HEK293 (cell line): ENCODE data around the gene ZNF680.

Experiments used
- CTCF ChIA-PET: fragments of 350-600 bp; formaldehyde crosslinking; extraction: SDS; loops from one replicate; lab custom pipeline; 2021; ENCODE audit warnings: antibody characterized with exemption; lab: Yijun Ruan, JAX
- POLR2A ChIA-PET: fragments of 300-600 bp; formaldehyde crosslinking; extraction: SDS; loops from one replicate; lab custom pipeline; 2020; ENCODE audit warnings: antibody characterized with exemption, inconsistent platforms; lab: Yijun Ruan, JAX
- H3K27ac ChIP-seq: fragments of 200-500 bp; sonication (Bioruptor generic); 2 replicates; pipeline ENCODE4 v1.5.1; 2014; ENCODE audit warnings: low read depth, low read length, control low read depth, inconsistent platforms; ENCODE audit errors: extremely low read depth
- H3K36me3 ChIP-seq, 2 experiments: fragments of 200-500 bp in 1 of 2; sonication (Bioruptor generic) in 1 of 2; 1 replicate in 1 of 2; 2 replicates in 1 of 2; pipeline ENCODE4 v1.5.1; 2014 to 2017; ENCODE audit warnings: inconsistent platforms in 2 of 2, low read length in 2 of 2; ENCODE audit not compliant: control insufficient read depth in 2 of 2, insufficient read depth in 1 of 2
- H3K4me1 ChIP-seq: fragments of 200-500 bp; sonication (Bioruptor generic); 2 replicates; pipeline ENCODE4 v1.5.1; 2014; ENCODE audit warnings: mild to moderate bottlenecking, low read length, inconsistent platforms; ENCODE audit not compliant: control insufficient read depth, insufficient read depth
- H3K4me3 ChIP-seq: 2 replicates; pipeline ENCODE4 v1.5.1; 2011; ENCODE audit warnings: low read depth, mild to moderate bottlenecking, control low read depth, low read length, moderate library complexity
- H3K9me3 ChIP-seq: fragments of 200-500 bp; sonication (Bioruptor generic); 2 replicates; pipeline ENCODE4 v1.5.1; 2014; ENCODE audit warnings: low read depth, low read length, inconsistent platforms; ENCODE audit not compliant: control insufficient read depth, insufficient read depth
- BCL11A ChIP-seq: fragments of 450-650 bp; formaldehyde crosslinking; IDR thresholded peaks from 2 replicates; pipeline ENCODE4 v1.5.1; 2016; ENCODE audit warnings: low read depth, missing biosample characterization, missing genetic modification characterization
- KLF10 ChIP-seq: fragments of 450-650 bp; IDR thresholded peaks from 2 replicates; pipeline ENCODE4 v1.5.1; 2018; ENCODE audit warnings: missing biosample characterization, mild to moderate bottlenecking, missing genetic modification characterization
- RBAK ChIP-seq: fragments of 450-650 bp; formaldehyde crosslinking; IDR thresholded peaks from 2 replicates; pipeline ENCODE4 v1.5.1; 2016; ENCODE audit warnings: missing biosample characterization, missing genetic modification characterization
- SCRT1 ChIP-seq: fragments of 450-650 bp; formaldehyde crosslinking; IDR thresholded peaks from 2 replicates; pipeline ENCODE4 v1.5.1; 2016; ENCODE audit warnings: missing biosample characterization, missing genetic modification characterization, borderline replicate concordance
- SP7 ChIP-seq: fragments of 450-650 bp; formaldehyde crosslinking; IDR thresholded peaks from 2 replicates; pipeline ENCODE4 v1.5.1; 2016; ENCODE audit warnings: missing biosample characterization, missing genetic modification characterization
- TCF7L2 ChIP-seq: IDR thresholded peaks from 2 replicates; pipeline ENCODE4 v1.6.1; 2011; ENCODE audit warnings: low read depth, mild to moderate bottlenecking, inconsistent platforms, low read length, moderate library complexity, borderline replicate concordance
- YY1 ChIP-seq: fragments of 450-650 bp; formaldehyde crosslinking; IDR thresholded peaks from 2 replicates; pipeline ENCODE4 v1.5.1; 2018; ENCODE audit warnings: missing biosample characterization, missing genetic modification characterization
- YY2 ChIP-seq: fragments of 450-650 bp; formaldehyde crosslinking; IDR thresholded peaks from 2 replicates; pipeline ENCODE4 v1.5.1; 2016; ENCODE audit warnings: missing biosample characterization, missing genetic modification characterization
- ZBTB1 ChIP-seq: fragments of 450-650 bp; formaldehyde crosslinking; IDR thresholded peaks from 2 replicates; pipeline ENCODE4 v1.5.1; 2016; ENCODE audit warnings: missing biosample characterization, missing genetic modification characterization
- ZBTB17 ChIP-seq: fragments of 450-650 bp; formaldehyde crosslinking; IDR thresholded peaks from 2 replicates; pipeline ENCODE4 v1.5.1; 2016; ENCODE audit warnings: missing biosample characterization, missing genetic modification characterization
- ZFHX2 ChIP-seq: fragments of 450-650 bp; formaldehyde crosslinking; conservative IDR thresholded peaks from 2 replicates; pipeline ENCODE4 v1.5.1; 2016; ENCODE audit warnings: missing biosample characterization, missing genetic modification characterization
- ZNF114 ChIP-seq: fragments of 450-650 bp; formaldehyde crosslinking; IDR thresholded peaks from 2 replicates; pipeline ENCODE4 v1.5.0; 2017; ENCODE audit warnings: missing biosample characterization, missing genetic modification characterization
- ZNF132 ChIP-seq: fragments of 450-650 bp; formaldehyde crosslinking; IDR thresholded peaks from 2 replicates; pipeline ENCODE4 v1.5.1; 2017; ENCODE audit warnings: missing biosample characterization, missing genetic modification characterization, borderline replicate concordance
- ZNF211 ChIP-seq: fragments of 450-650 bp; formaldehyde crosslinking; IDR thresholded peaks from 2 replicates; pipeline ENCODE4 v1.5.1; 2016; ENCODE audit warnings: low read depth, missing biosample characterization, missing genetic modification characterization
- ZNF223 ChIP-seq: fragments of 450-650 bp; formaldehyde crosslinking; IDR thresholded peaks from 2 replicates; pipeline ENCODE4 v1.5.1; 2016; ENCODE audit warnings: missing biosample characterization, missing genetic modification characterization
- ZNF335 ChIP-seq: fragments of 450-650 bp; formaldehyde crosslinking; conservative IDR thresholded peaks from 2 replicates; pipeline ENCODE4 v1.5.1; 2016; ENCODE audit warnings: missing biosample characterization, missing genetic modification characterization
- ZNF350 ChIP-seq: fragments of 450-650 bp; formaldehyde crosslinking; IDR thresholded peaks from 2 replicates; pipeline ENCODE4 v1.5.0; 2017; ENCODE audit warnings: missing biosample characterization, mild to moderate bottlenecking, missing genetic modification characterization
- ZNF433 ChIP-seq: fragments of 450-650 bp; formaldehyde crosslinking; IDR thresholded peaks from 2 replicates; pipeline ENCODE4 v1.5.1; 2016; ENCODE audit warnings: missing biosample characterization, missing genetic modification characterization, low read depth
- ZNF549 ChIP-seq: fragments of 450-650 bp; IDR thresholded peaks from 2 replicates; pipeline ENCODE4 v1.5.1; 2018; ENCODE audit warnings: missing biosample characterization, missing genetic modification characterization, mild to moderate bottlenecking, inconsistent platforms, moderate library complexity
- ZNF555 ChIP-seq: fragments of 450-650 bp; formaldehyde crosslinking; conservative IDR thresholded peaks from 2 replicates; pipeline ENCODE4 v1.5.1; 2017; ENCODE audit warnings: missing biosample characterization, mild to moderate bottlenecking, missing genetic modification characterization, inconsistent platforms
- ZNF558 ChIP-seq: fragments of 450-650 bp; formaldehyde crosslinking; IDR thresholded peaks from 2 replicates; pipeline ENCODE4 v1.5.1; 2016; ENCODE audit warnings: missing biosample characterization, missing genetic modification characterization
- ZNF561 ChIP-seq: fragments of 450-650 bp; IDR thresholded peaks from 2 replicates; pipeline ENCODE4 v1.5.1; 2018; ENCODE audit warnings: missing biosample characterization, missing genetic modification characterization, borderline replicate concordance
- ZNF791 ChIP-seq: fragments of 450-650 bp; formaldehyde crosslinking; IDR thresholded peaks from 2 replicates; pipeline ENCODE4 v1.5.1; 2016; ENCODE audit warnings: missing biosample characterization, missing genetic modification characterization
- ZNF837 ChIP-seq: fragments of 450-650 bp; formaldehyde crosslinking; IDR thresholded peaks from 2 replicates; pipeline ENCODE4 v1.5.1; 2016; ENCODE audit warnings: missing biosample characterization, missing genetic modification characterization
- ZSCAN16 ChIP-seq: fragments of 450-650 bp; formaldehyde crosslinking; IDR thresholded peaks from 2 replicates; pipeline ENCODE4 v1.5.1; 2016; ENCODE audit warnings: missing biosample characterization, missing genetic modification characterization
- ZSCAN30 ChIP-seq: fragments of 450-650 bp; IDR thresholded peaks from 2 replicates; pipeline ENCODE4 v1.5.1; 2018; ENCODE audit warnings: missing biosample characterization, mild to moderate bottlenecking, missing genetic modification characterization, moderate library complexity
- TF ChIP-seq, protein P1 (sequence below): fragments of 450-650 bp; formaldehyde crosslinking; IDR thresholded peaks from 2 replicates; pipeline ENCODE4 v1.5.1; 2016; ENCODE audit warnings: missing biosample characterization, missing genetic modification characterization
- TF ChIP-seq, protein P2 (sequence below): fragments of 450-650 bp; formaldehyde crosslinking; IDR thresholded peaks from 2 replicates; pipeline ENCODE4 v1.5.1; 2016; ENCODE audit warnings: missing biosample characterization, missing genetic modification characterization
- TF ChIP-seq, protein P3 (sequence below): sonication (generic); formaldehyde crosslinking; IDR thresholded peaks from 2 replicates; pipeline ENCODE4 v1.8.1; 2022; ENCODE audit warnings: mild to moderate bottlenecking, moderate library complexity, missing genetic modification reagents
- TF ChIP-seq, protein P4 (sequence below): fragments of 450-650 bp; formaldehyde crosslinking; IDR thresholded peaks from 2 replicates; pipeline ENCODE4 v1.5.1; 2016; ENCODE audit warnings: missing biosample characterization, missing genetic modification characterization
- TF ChIP-seq, protein P5 (sequence below): fragments of 450-650 bp; formaldehyde crosslinking; IDR thresholded peaks from 2 replicates; pipeline ENCODE4 v1.5.1; 2016; ENCODE audit warnings: missing biosample characterization, missing genetic modification characterization

Gene ZNF680

DNA sequence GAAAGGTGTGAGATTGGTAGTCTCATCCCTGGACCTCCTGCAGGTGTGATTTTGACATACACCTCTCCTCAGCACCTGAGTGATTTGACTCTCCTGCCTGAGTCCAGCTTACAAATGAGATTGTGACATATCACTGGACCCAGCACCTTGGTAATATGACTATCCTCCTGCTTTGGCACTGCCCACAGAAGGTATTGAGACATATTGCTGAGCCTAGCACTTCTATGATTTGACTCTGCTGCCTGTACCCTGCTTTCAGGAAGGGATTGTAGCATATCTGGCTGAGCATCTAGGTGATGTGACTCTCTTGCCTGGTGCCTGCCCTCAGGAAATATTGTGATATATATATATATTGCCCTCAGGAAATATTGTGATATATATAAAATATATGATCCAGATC lies 43.5 kb upstream of the ZNF680 start:
- Histone ChIP-seq H3K4me1 (no peaks in the 10 kb centered on the region), H3K9me3 (no peaks in the 10 kb centered on the region), H3K36me3 (no peaks in the 10 kb centered on the region), H3K27ac (no peak overlapping the region), H3K4me3 (no peak overlapping the region)
- POLR2A ChIA-PET = no interaction called here
- CTCF ChIA-PET = no interaction called here
- TF ChIP-seq ZNF549 (no peak), SP7 (tag by site-specific recombination) (no peak), ZNF211 (no peak), ZBTB17 (tag by site-specific recombination) (no peak), KLF10 (tag by site-specific recombination) (no peak), TCF7L2 (no peak), ZNF223 (no peak), ZNF837 (tag by site-specific recombination) (no peak), ZNF433 (tag by site-specific recombination) (no peak), YY1 (tag by site-specific recombination) (no peak), ZNF791 (tag by site-specific recombination) (no peak), YY2 (tag by site-specific recombination) (no peak), ZNF350 (tag by site-specific recombination) (no peak)
- TF ChIP-seq, all 188 proteins: peak for 0

DNA sequence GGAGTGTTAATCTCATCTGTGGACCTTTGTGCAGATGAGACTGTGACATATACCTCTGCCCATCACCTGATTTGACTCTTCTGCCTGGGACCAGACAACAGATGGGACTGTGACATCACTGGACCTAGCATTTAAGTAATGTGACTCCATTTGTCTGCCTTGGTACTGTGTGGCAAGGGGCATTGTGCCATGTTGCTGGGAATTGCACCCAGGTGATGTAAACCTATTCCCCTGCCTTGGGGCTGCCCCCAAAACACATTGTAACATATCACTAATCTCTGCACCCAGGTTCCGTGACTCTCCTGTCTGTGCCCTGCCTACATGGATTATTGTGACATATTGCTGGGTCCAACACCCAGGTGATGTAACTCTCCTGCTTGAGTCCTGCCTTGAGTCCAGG lies 40.4 kb upstream of the ZNF680 start:
- no peak overlapping the region for H3K4me3 ChIP-seq
- no peaks in the 10 kb centered on the region for H3K4me1 ChIP-seq
- CTCF ChIA-PET = no interaction called here
- no peak for TF ChIP-seq RBAK
- TF ChIP-seq ZNF114 (tag by site-specific recombination) = no peak
- no peak for TF ChIP-seq ZNF558 (tag by site-specific recombination)
- TF ChIP-seq, protein P1, sequence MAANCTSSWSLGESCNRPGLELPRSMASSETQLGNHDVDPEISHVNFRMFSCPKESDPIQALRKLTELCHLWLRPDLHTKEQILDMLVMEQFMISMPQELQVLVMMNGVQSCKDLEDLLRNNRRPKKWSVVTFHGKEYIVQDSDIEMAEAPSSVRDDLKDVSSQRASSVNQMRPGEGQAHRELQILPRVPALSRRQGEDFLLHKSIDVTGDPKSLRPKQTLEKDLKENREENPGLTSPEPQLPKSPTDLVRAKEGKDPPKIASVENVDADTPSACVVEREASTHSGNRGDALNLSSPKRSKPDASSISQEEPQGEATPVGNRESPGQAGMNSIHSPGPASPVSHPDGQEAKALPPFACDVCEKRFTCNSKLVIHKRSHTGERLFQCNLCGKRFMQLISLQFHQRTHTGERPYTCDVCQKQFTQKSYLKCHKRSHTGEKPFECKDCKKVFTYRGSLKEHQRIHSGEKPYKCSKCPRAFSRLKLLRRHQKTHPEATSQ (tag by site-specific recombination) = no peak
- TF ChIP-seq ZNF561 (tag by site-specific recombination) = no peak
- TF ChIP-seq ZNF132 = no peak
- TF ChIP-seq, protein P2, sequence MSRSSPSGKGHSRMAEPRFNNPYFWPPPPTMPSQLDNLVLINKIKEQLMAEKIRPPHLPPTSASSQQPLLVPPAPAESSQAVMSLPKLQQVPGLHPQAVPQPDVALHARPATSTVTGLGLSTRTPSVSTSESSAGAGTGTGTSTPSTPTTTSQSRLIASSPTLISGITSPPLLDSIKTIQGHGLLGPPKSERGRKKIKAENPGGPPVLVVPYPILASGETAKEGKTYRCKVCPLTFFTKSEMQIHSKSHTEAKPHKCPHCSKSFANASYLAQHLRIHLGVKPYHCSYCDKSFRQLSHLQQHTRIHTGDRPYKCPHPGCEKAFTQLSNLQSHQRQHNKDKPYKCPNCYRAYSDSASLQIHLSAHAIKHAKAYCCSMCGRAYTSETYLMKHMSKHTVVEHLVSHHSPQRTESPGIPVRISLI (tag by site-specific recombination) = no peak
- no peak for TF ChIP-seq ZSCAN16
- TF ChIP-seq BCL11A (tag by site-specific recombination) = no peak
- TF ChIP-seq ZFHX2 (tag by site-specific recombination) = no peak
- no peak for TF ChIP-seq ZNF335
- TF ChIP-seq SCRT1 = no peak
- POLR2A ChIA-PET = no interaction called here
- no peaks in the 10 kb centered on the region for H3K36me3 ChIP-seq
- no peak overlapping the region for H3K27ac ChIP-seq
- no peaks in the 10 kb centered on the region for H3K9me3 ChIP-seq

DNA sequence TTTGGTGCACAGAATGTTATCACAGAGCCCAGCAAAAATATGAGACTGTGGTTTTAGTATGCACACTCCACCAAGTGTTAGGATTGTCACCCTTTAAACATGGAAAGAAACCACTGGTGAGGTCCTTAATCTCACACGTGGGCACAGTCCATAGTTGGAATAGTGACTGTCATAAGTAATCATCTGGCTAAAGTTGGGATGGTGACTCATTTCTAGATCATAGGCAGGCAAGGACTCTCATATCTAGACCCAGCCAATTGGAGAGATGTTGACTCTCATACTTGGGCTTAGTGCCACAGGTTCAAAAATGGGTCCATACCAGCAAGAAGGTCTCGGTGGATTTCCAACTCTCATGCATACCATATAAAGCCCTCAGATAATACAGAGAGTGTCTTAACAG lies 39.6 kb upstream of the ZNF680 start:
- no peak overlapping the region for H3K4me3 ChIP-seq
- H3K4me1 ChIP-seq = no peaks in the 10 kb centered on the region
- no peaks in the 10 kb centered on the region for H3K9me3 ChIP-seq
- POLR2A ChIA-PET = no interaction called here
- H3K36me3 ChIP-seq = no peaks in the 10 kb centered on the region
- CTCF ChIA-PET = no interaction called here
- H3K27ac ChIP-seq = no peak overlapping the region
- TF ChIP-seq, protein P3, sequence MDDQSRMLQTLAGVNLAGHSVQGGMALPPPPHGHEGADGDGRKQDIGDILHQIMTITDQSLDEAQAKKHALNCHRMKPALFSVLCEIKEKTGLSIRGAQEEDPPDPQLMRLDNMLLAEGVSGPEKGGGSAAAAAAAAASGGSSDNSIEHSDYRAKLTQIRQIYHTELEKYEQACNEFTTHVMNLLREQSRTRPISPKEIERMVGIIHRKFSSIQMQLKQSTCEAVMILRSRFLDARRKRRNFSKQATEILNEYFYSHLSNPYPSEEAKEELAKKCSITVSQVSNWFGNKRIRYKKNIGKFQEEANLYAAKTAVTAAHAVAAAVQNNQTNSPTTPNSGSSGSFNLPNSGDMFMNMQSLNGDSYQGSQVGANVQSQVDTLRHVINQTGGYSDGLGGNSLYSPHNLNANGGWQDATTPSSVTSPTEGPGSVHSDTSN (CRISPR knock-in tag) = no peak
- TF ChIP-seq ZNF555 (tag by site-specific recombination) = no peak
- TF ChIP-seq ZSCAN30 (tag by site-specific recombination) = no peak
- TF ChIP-seq, protein P4, sequence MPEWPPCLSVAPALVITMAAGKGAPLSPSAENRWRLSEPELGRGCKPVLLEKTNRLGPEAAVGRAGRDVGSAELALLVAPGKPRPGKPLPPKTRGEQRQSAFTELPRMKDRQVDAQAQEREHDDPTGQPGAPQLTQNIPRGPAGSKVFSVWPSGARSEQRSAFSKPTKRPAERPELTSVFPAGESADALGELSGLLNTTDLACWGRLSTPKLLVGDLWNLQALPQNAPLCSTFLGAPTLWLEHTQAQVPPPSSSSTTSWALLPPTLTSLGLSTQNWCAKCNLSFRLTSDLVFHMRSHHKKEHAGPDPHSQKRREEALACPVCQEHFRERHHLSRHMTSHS (tag by site-specific recombination) = no peak
- TF ChIP-seq, protein P5, sequence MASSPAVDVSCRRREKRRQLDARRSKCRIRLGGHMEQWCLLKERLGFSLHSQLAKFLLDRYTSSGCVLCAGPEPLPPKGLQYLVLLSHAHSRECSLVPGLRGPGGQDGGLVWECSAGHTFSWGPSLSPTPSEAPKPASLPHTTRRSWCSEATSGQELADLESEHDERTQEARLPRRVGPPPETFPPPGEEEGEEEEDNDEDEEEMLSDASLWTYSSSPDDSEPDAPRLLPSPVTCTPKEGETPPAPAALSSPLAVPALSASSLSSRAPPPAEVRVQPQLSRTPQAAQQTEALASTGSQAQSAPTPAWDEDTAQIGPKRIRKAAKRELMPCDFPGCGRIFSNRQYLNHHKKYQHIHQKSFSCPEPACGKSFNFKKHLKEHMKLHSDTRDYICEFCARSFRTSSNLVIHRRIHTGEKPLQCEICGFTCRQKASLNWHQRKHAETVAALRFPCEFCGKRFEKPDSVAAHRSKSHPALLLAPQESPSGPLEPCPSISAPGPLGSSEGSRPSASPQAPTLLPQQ = no peak
- no peak for TF ChIP-seq ZBTB1 (tag by site-specific recombination)
